ENCODE measurements around the gene HRCT1. TPM values are rescaled to one million over a fixed set of nuclear protein-coding genes. Genes with fewer than 3 reads are reported as not detected.
A peak's percentile ranks its signal among the peaks of the same experiment; 100 is the strongest.
"Not testable (repeated sequence)": the region's sequence is repeated elsewhere in the genome, so short reads cannot be mapped to it uniquely, and the experiment has no call there.

The HRCT1 gene
- total RNA-seq, 6 donors from 2014 or later = 2.1 to 19.1 (median 10.6) TPM

- peaks cover 61 to 80% (median 72%) of the 10 kb centered on the region in 4 donors for H3K4me1 ChIP-seq
- TF ChIP-seq EP300 (IDR thresholded peaks at IDR 0.05) = no peak
- peak in 1 of 6 experiments; percentile 3 for TF ChIP-seq CTCF (IDR thresholded peaks at IDR 0.05)
- no peaks in the 10 kb centered on the region for H3K36me3 ChIP-seq
- ATAC-seq (ENCODE audit: low FRiP score in 2 of 2) (no peak), DNase-seq (peak in 1 of 2 donors; percentile 68)
- peak overlapping the region; percentile 94 to 98 (median 95) for H3K27ac ChIP-seq
- WGBS, 2 donors = 75 to 76% methylated on average over 29 to 31 of the region's 34 CpGs
- peak overlapping the region in 3 of 4 donors; percentile 30 to 46 (median 41) for H3K4me3 ChIP-seq
- no peaks in the 10 kb centered on the region for H3K27me3 ChIP-seq
- H3K9me3 ChIP-seq = no peaks in the 10 kb centered on the region
Observed at GRCh38 chr9:35909687-35910612, 3.9 kb downstream of the HRCT1 start.

GRCh38 chr9:35910613-35911359, 4.8 kb downstream of the HRCT1 start:
- Histone ChIP-seq H3K9me3 (no peaks in the 10 kb centered on the region), H3K27me3 (no peaks in the 10 kb centered on the region), H3K4me1 (peaks cover 52 to 76% (median 66%) of the 10 kb centered on the region in 4 donors), H3K4me3 (peak overlapping the region in 3 of 4 donors; percentile 30 to 46 (median 41)), H3K36me3 (no peaks in the 10 kb centered on the region), H3K27ac (peak overlapping the region; percentile 94 to 98 (median 95))
- peak; percentile 46 to 55 for DNase-seq
- 43 to 46% methylated on average over 10 to 14 of the region's 14 CpGs for WGBS, 2 donors
- peak in 1 of 4 donors; percentile 45 for TF ChIP-seq POLR2A (IDR thresholded peaks at IDR 0.05)
- TF ChIP-seq POLR2AphosphoS5 (IDR thresholded peaks at IDR 0.05) = no peak
- peak in 5 of 6 experiments; percentile 23 to 63 (median 56) for TF ChIP-seq CTCF (IDR thresholded peaks at IDR 0.05)
- ATAC-seq (ENCODE audit: low FRiP score in 2 of 2) = no peak

DNA sequence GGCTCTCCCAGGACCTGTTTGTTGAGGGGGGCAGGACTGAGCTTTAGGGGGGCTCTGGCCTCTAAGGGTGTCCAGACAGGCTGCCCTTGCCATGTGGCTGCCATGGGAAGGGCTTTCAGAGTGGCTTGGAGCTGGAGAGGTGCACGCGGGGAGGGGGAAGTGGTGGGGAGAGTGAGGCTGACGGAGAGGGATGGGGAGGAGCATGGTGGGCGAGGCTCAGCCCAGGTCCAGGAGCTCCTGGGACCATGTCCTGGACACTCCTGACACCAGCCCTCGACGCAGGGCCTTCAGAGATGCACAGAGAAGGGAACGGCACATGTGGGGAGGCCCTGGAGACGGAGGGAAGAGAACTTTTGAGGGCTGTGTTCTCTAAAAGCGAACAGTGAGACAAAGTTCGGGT, 5.7 kb downstream of the HRCT1 start:
- WGBS, 2 donors = 66 to 70% methylated on average over 8 to 10 of the region's 10 CpGs

GRCh38 chr9:35912791-35913400, 6.9 kb downstream of the HRCT1 start:
- peaks cover 31 to 55% (median 45%) of the 10 kb centered on the region in 4 donors for H3K4me1 ChIP-seq
- H3K4me3 ChIP-seq = peak overlapping the region in 3 of 4 donors; percentile 4 to 46 (median 41)
- no peak for TF ChIP-seq EP300 (IDR thresholded peaks at IDR 0.05)
- TF ChIP-seq POLR2AphosphoS5 (IDR thresholded peaks at IDR 0.05) = no peak
- TF ChIP-seq POLR2A (IDR thresholded peaks at IDR 0.05) = no peak
- no peak for TF ChIP-seq CTCF (IDR thresholded peaks at IDR 0.05)

More for the DNA sequence above, 5.7 kb downstream of the HRCT1 start:
- ATAC-seq (ENCODE audit: low FRiP score in 2 of 2) = no peak
- Histone ChIP-seq H3K27ac (peak overlapping the region in 3 of 4 donors; percentile 72 to 98 (median 94)), H3K36me3 (no peaks in the 10 kb centered on the region), H3K27me3 (no peaks in the 10 kb centered on the region), H3K4me3 (peak overlapping the region in 3 of 4 donors; percentile 0 to 46 (median 41)), H3K4me1 (peaks cover 43 to 67% (median 57%) of the 10 kb centered on the region in 4 donors), H3K9me3 (no peaks in the 10 kb centered on the region)
- no peak for TF ChIP-seq POLR2AphosphoS5 (IDR thresholded peaks at IDR 0.05)
- TF ChIP-seq POLR2A (IDR thresholded peaks at IDR 0.05) = no peak
- no peak for TF ChIP-seq CTCF (IDR thresholded peaks at IDR 0.05)
- TF ChIP-seq EP300 (IDR thresholded peaks at IDR 0.05) = no peak
- no peak for DNase-seq

GRCh38 chr9:35913429-35913828, 7.4 kb downstream of the HRCT1 start:
- ATAC-seq (ENCODE audit: low FRiP score in 2 of 2); H3K27me3 ChIP-seq; H3K36me3 ChIP-seq; H3K9me3 ChIP-seq; DNase-seq; H3K4me3 ChIP-seq: not testable (repeated sequence)
- Histone ChIP-seq H3K27ac (peak overlapping the region in 3 of 4 donors; percentile 71 to 98 (median 94)), H3K4me1 (peaks cover 26 to 50% (median 39%) of the 10 kb centered on the region in 4 donors)

More at GRCh38 chr9:35912791-35913400, 6.9 kb downstream of the HRCT1 start:
- Histone ChIP-seq H3K9me3 (no peaks in the 10 kb centered on the region), H3K27ac (peak overlapping the region; percentile 55 to 98 (median 83)), H3K36me3 (no peaks in the 10 kb centered on the region), H3K27me3 (no peaks in the 10 kb centered on the region)
- WGBS, 2 donors = 46 to 73% methylated on average over 10 of the region's 10 CpGs
- ATAC-seq (ENCODE audit: low FRiP score in 2 of 2) (no peak), DNase-seq (no peak)

Data from upper lobe of left lung (tissue), 6 donors.